Left lobe of liver (tissue), 2 donors: Measurements from ENCODE around the gene EAF1. TPM values are rescaled to one million over a fixed set of nuclear protein-coding genes. Genes with fewer than 3 reads are reported as not detected.
"Not testable (repeated sequence)": the region's sequence is repeated elsewhere in the genome, so short reads cannot be mapped to it uniquely, and the experiment has no call there.

Experiments used
- ATAC-seq: fragments of 200-7000 bp; cut with Tn5 transposase; one replicate; pipeline ENCODE4 v1.9.1; 2020; ENCODE audit warnings: mild to moderate bottlenecking, moderate library complexity
- DNase-seq: peaks from one replicate; pipeline ENCODE4 v3.0.0-alpha.2; 2020; ENCODE audit warnings: low spot score
- total RNA-seq: library from RNA; stranded (reverse); gene quantifications from one replicate; pipeline ENCODE4 v1.2.1, GENCODE V29; 2021
- donor health status: DM: no; HTN: no; CAD: no; lungs with moderate emphysema.
- donor health status: DM: no; HTN: yes; CAD: no.

The EAF1 gene
- total RNA-seq, 1 donor from 2014 or later, result 11.6 TPM

- no peak for DNase-seq
- ATAC-seq, result no peak
These were observed 23.2 kb downstream of the EAF1 start for GRCh38 chr3:15450438-15451215.

GRCh38 chr3:15451216-15452113, 24.1 kb downstream of the EAF1 start:
- ATAC-seq, result no peak

DNA sequence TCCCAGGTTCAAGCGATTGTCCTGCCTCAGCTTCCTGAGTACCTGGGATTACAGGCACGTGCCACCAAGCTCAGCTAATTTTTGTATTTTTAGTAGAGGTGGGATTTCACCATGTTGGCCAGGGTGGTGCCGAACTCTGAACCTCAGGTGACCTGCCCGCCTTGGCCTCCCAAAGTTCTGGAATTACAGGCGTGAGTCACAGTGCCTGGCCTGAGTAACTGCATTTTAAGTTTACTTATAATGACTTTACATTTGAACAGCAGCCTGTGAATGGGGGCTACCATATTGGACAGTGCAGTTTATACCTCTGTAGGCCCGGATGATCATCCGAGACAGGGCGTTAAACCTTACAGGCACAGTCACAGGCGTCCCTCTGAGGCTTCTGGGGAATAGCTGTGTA, 24.8 kb downstream of the EAF1 start:
- no peak for DNase-seq
- ATAC-seq, result no peak

More at GRCh38 chr3:15451216-15452113, 24.1 kb downstream of the EAF1 start:
- no peak for DNase-seq

- DNase-seq, result no peak
- no peak for ATAC-seq
These were observed 25.6 kb downstream of the EAF1 start for GRCh38 chr3:15452961-15453360.

- DNase-seq (no peak), ATAC-seq (no peak)
These were observed 26.1 kb downstream of the EAF1 start for GRCh38 chr3:15453501-15453900.

DNA sequence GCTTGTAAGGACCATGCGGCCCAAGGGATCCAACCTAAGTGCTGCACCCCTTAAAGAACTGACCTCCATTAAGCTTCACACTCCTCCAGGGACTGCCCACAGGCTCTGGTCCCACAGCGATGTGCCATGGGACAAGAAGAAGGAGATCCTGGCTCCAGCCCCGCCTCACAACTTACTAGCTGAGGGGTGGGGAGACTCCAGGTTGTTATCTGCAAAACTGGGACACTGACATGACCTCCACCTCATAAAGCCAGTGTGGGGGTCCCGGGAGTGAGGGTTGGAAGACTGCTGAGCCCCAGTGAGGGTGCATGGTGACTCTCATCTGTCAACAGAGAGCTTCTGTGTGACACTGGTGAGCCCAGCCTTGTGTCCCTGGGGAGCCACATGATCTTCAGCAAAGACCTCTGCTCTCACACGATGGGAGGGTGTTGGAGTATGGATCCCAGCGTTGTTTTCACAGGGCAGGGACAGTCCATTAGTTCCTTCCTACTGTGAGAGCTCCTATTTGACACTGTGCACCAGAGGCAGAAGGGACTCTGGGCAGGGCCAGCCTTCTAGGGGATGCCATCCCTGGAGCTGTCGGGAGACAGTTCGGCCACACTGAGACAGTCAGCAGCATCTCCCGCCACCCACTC, 26.7 kb downstream of the EAF1 start:
- ATAC-seq (no peak), DNase-seq (no peak)

GRCh38 chr3:15454965-15455364, 27.6 kb downstream of the EAF1 start:
- DNase-seq, result no peak
- no peak for ATAC-seq

DNA sequence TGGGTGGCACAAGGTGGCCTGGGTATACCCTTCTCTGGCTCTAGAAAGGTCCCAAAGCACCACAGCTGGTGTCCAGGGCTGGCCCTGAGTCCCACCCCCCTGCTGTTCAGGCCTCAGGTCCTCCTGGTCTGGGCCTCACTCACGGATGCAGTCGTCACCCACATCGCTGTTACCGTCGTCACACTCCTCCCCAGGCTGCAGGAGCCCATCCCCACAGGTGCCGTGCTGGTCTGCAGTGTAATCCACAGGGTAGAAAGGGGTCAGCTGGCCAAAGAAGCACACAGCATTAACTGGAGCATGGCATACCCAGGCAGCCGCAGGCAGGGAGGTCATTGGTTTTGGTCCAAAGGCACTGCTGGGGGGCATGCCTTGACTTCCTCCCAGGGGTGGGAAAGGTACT, 28.4 kb downstream of the EAF1 start:
- no peak for DNase-seq
- no peak for ATAC-seq

DNA sequence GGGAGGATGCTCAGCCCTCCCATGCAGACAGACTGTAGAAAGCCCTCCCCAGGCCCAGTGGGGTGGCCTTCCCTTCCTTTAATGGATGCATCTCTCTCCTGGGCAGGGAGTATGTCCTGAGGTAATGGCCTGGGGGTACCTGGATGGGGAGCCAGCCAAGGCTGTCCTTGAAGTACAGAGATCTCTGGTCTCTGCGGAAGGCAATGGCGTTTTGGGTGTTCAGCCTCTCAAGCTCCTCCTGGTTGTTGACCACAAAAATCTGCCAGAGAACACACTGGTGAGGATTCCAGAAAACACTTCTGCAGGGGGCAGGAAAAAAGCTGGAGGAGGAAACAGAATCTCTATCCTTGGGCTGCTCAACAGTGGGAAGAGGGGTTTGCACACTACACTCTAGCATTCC, 28.9 kb downstream of the EAF1 start:
- ATAC-seq, result no peak
- DNase-seq, result no peak

- DNase-seq, result not testable (repeated sequence)
These were observed 29.5 kb downstream of the EAF1 start for GRCh38 chr3:15456915-15457314.

GRCh38 chr3:15458212-15458780, 30.9 kb downstream of the EAF1 start:
- peak; percentile 29 for ATAC-seq
- no peak for DNase-seq

More at GRCh38 chr3:15456915-15457314, 29.5 kb downstream of the EAF1 start:
- ATAC-seq, result not testable (repeated sequence)

GRCh38 chr3:15460891-15461531, 33.6 kb downstream of the EAF1 start:
- ATAC-seq (no peak), DNase-seq (no peak)

GRCh38 chr3:15462451-15462850, 35.1 kb downstream of the EAF1 start:
- DNase-seq (peak; percentile 27), ATAC-seq (no peak)

DNA sequence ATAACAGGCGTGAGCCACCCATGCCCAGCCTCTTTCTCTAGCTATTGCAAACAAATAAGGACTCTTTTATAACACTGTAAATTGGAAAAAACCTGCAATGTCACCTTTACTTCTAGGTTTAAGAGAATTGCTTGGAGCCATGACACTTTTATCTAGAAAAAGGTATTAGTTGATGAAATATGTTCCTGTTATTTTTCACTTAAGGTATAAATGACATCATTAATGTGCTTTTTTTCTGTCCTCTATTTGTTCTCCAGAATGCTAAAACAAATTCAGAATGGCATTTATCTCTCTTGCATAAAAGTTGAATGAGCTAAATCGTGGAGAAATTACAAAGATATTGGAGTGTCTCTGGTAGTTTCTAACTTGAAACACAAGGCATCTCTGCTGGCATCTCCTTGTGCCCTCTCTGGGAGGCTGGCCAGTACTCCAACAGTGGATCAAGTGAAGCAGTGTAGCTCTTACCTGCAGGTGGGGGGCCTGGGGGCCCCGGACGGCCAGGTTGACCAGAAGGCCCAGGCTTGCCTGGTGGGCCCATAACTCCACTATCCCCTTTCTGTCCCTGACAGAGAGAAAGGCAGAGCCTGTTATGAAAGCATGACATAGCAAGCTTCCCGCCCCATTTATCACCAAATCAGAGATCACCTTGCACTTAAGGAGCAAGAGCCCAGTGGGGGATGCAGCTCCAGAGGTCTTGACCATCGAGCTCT, 38.6 kb downstream of the EAF1 start:
- ATAC-seq (no peak), DNase-seq (no peak)

DNA sequence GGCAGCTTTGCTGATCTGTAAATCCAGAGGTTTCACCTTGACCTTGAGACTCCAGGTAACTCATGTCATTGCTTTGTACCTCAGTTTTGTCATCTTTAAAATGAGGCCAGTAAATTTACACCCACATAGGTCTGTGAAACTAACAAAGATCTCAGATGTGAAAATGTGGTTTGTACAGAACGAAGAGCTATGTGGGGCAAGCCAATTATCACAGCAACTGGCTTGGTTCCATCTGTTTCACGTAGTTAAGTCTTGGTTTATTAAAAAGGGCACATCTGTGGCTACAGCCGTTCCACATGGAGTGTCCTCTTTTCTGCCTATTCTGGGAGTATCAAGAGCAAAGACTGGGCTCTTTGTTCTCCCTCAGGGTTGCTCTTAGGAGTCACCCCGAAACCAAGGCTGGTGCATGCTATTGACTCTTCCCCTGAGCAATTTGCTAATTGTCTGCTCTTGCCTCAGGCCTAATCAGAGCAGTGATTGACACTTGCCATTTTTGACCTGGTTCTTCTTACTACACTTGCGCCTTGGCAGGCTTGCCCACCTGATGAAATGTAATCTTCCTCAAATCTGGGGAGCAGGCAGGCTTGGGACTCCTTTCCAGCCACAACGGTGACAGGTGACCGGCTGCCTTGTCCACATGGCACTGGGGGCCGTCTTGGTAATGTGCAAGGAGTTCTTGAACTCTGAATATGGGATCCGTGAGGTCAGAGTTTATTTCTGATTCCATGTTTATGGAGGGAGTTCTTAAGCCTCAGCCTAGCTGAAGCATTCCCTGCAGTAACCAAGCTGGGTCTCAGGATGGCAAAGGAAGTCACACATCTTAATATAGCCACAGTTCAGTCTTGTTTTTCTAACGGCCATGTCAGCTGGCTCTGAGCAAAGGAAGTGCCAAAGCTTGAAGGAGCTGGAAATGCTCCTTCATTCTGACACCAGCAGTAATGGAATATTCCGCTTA, 40.1 kb downstream of the EAF1 start:
- no peak for DNase-seq
- no peak for ATAC-seq

DNA sequence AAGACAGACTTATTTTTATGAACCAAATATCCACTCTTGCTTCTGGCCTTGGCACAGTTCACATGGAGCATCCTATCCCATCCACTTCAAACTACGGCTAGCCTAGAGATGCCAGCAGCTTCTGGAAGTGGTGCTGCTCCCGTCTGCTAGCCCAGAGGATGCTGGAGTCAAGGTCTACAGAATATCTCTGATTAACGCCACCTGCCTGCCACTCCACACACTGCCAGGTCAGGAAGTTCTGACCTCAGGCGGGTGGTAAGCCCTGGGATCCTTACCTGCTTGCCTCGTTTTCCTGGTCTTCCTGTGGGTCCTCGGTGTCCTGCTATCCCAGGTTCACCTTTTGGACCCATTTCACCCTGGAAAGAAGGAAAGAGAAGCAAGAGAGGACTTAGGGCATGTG, 42.9 kb downstream of the EAF1 start:
- DNase-seq (no peak), ATAC-seq (no peak)

- no peak for DNase-seq
- no peak for ATAC-seq
These were observed 43.5 kb downstream of the EAF1 start for GRCh38 chr3:15470849-15471248.

DNA sequence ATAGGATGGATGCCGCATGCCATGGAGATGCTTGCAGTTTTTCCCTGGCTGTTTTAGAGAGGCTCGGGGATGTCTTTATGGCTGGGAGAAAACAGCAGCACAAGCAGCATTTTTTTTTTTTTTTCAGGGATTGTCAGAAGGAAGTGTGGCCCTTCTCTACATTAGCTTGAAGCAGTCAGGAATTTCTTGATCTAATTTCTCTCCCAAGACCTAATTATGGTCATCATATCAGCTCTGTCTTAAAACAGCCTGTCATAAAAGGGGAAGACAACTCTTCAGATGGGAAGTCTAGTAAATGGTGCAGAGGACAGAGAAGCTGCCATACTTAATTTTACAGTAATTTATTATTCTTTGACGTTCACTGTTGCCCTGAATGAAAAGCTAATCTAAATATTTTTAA, 44.5 kb downstream of the EAF1 start:
- ATAC-seq, result no peak
- DNase-seq, result no peak

DNA sequence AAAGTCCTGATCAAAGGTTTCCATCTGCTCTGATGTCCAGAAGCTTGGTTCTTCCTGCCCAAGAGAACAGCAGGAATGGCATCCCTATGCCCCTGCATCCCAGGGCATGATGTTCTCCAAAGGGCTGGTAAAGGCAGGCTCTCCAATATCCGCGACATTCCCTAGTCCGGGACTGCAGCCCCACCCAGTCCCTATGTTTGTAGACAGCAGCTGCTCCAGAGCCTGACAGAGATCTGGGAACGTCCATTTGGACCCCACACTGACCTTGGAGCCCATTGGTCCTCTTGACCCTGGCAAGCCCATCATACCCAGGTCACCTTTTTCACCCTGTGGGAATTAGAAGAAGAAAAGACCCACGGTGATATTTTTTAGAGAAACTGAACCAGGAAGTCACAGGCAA, 47.8 kb downstream of the EAF1 start:
- DNase-seq (no peak), ATAC-seq (no peak)
